ENCODE results near the gene RFX7.
"Not testable (repeated sequence)": the region's sequence is repeated elsewhere in the genome, so short reads cannot be mapped to it uniquely, and the experiment has no call there.

The RFX7 gene

GRCh38 chr15:56203312-56203922 is 40.3 kb downstream of the RFX7 start:
- DNase-seq, result not testable (repeated sequence)

- no peak for DNase-seq
Observed at GRCh38 chr15:56202701-56203100, 41.0 kb downstream of the RFX7 start.

- DNase-seq, result no peak
Observed at GRCh38 chr15:56199038-56199437, 44.6 kb downstream of the RFX7 start.

GRCh38 chr15:56194035-56194434 is 49.6 kb downstream of the RFX7 start:
- peak; percentile 12 for DNase-seq

GRCh38 chr15:56192659-56193442 is 50.8 kb downstream of the RFX7 start:
- no peak for DNase-seq

- DNase-seq, result no peak
Observed at GRCh38 chr15:56187665-56188064, 56.0 kb downstream of the RFX7 start.

GRCh38 chr15:56185980-56186379 is 57.7 kb downstream of the RFX7 start:
- DNase-seq, result no peak

- no peak for DNase-seq
Observed at GRCh38 chr15:56184516-56184915, 59.2 kb downstream of the RFX7 start.

- DNase-seq, result no peak
Observed at GRCh38 chr15:56180851-56181250, 62.8 kb downstream of the RFX7 start.

GRCh38 chr15:56176996-56177395 is 66.7 kb downstream of the RFX7 start:
- no peak for DNase-seq

- DNase-seq, result no peak
Observed at GRCh38 chr15:56175788-56176187, 67.9 kb downstream of the RFX7 start.

- DNase-seq, result no peak
Observed at GRCh38 chr15:56174649-56175048, 69.0 kb downstream of the RFX7 start.

- DNase-seq, result peak; percentile 61
Observed at GRCh38 chr15:56168394-56168793, 75.3 kb downstream of the RFX7 start.

GRCh38 chr15:56165234-56165633 is 78.4 kb downstream of the RFX7 start:
- no peak for DNase-seq

- DNase-seq, result no peak
Observed at GRCh38 chr15:56160966-56161365, 82.7 kb downstream of the RFX7 start.

- DNase-seq, result no peak
Observed at GRCh38 chr15:56156877-56157276, 86.8 kb downstream of the RFX7 start.

GRCh38 chr15:56155278-56155677 is 88.4 kb downstream of the RFX7 start:
- DNase-seq, result not testable (repeated sequence)

- DNase-seq, result not testable (repeated sequence)
Observed at GRCh38 chr15:56154768-56155167, 88.9 kb downstream of the RFX7 start.

GRCh38 chr15:56150204-56150603 is 93.5 kb downstream of the RFX7 start:
- DNase-seq, result no peak

GRCh38 chr15:56148064-56148463 is 95.6 kb downstream of the RFX7 start:
- no peak for DNase-seq

- no peak for DNase-seq
Observed at GRCh38 chr15:56146756-56147155, 96.9 kb downstream of the RFX7 start.

GRCh38 chr15:56128081-56128480 is 115.6 kb downstream of the RFX7 start:
- no peak for DNase-seq

GRCh38 chr15:56126409-56126808 is 117.3 kb downstream of the RFX7 start:
- no peak for DNase-seq

GRCh38 chr15:56124391-56124790 is 119.3 kb downstream of the RFX7 start:
- DNase-seq, result no peak

GRCh38 chr15:56105855-56106254 is 137.8 kb downstream of the RFX7 start:
- no peak for DNase-seq
